GM21825 (cell line): ENCODE measurements around the gene NCLN.

ENCODE experiments used
- ATAC-seq: cut with Tn5 transposase; IDR thresholded peaks from one replicate; pipeline ENCODE4 v1.9.1; 2021; ENCODE audit warnings: mild to moderate bottlenecking, moderate library complexity; ENCODE audit not compliant: unreplicated experiment

NCLN gene

GRCh38 chr19:3252650-3253049 lies 66.9 kb downstream of the NCLN start:
- no peak for ATAC-seq

- ATAC-seq, result no peak
These were observed 67.5 kb downstream of the NCLN start for GRCh38 chr19:3253270-3253669.

- ATAC-seq, result no peak
These were observed 68.8 kb downstream of the NCLN start for GRCh38 chr19:3254520-3254919.

- ATAC-seq, result no peak
These were observed 71.3 kb downstream of the NCLN start for GRCh38 chr19:3257071-3257470.
